Neural progenitor cell (in vitro differentiated cells): Measurements from ENCODE around the gene MAD1L1. TPM values are rescaled to one million over a fixed set of nuclear protein-coding genes. Genes with fewer than 3 reads are reported as not detected.

Experiments
- DNase-seq: peaks from one replicate; pipeline ENCODE4 v3.0.0-alpha.2; 2016; ENCODE audit warnings: low spot score
- H2AFZ ChIP-seq: fragments of 200-600 bp; sonication (generic); replicated peaks from 2 replicates; pipeline ENCODE4 v1.6.1; 2016; ENCODE audit warnings: antibody characterized with exemption
- H3F3A ChIP-seq: fragments of 200-600 bp; sonication (generic); 2 replicates; pipeline ENCODE4 v1.6.1; 2016; ENCODE audit warnings: antibody characterized with exemption, low read depth
- H3K27ac ChIP-seq: fragments of 200-600 bp; sonication (generic); 2 replicates; pipeline ENCODE4 v1.5.1; 2016; ENCODE audit warnings: mild to moderate bottlenecking
- H3K27me3 ChIP-seq: fragments of 200-600 bp; sonication (generic); 2 replicates; pipeline ENCODE4 v1.6.1; 2016; ENCODE audit warnings: mild to moderate bottlenecking, moderate library complexity
- H3K36me3 ChIP-seq: fragments of 200-600 bp; sonication (generic); 2 replicates; pipeline ENCODE4 v1.5.1; 2016
- H3K4me1 ChIP-seq: fragments of 200-600 bp; sonication (generic); 2 replicates; pipeline ENCODE4 v1.6.1; 2016; ENCODE audit warnings: mixed run types
- H3K4me2 ChIP-seq: fragments of 200-600 bp; sonication (generic); 2 replicates; pipeline ENCODE4 v1.6.1; 2016
- H3K4me3 ChIP-seq: fragments of 200-600 bp; sonication (generic); 2 replicates; pipeline ENCODE4 v1.5.1; 2016
- H3K79me2 ChIP-seq: fragments of 200-600 bp; sonication (generic); 2 replicates; pipeline ENCODE4 v1.6.1; 2016; ENCODE audit warnings: low read depth
- H3K9ac ChIP-seq: fragments of 200-600 bp; sonication (generic); 2 replicates; pipeline ENCODE4 v1.6.1; 2016
- H3K9me3 ChIP-seq: fragments of 200-600 bp; sonication (generic); 2 replicates; pipeline ENCODE4 v1.5.1; 2016; ENCODE audit warnings: low read depth
- H4K20me1 ChIP-seq: fragments of 200-600 bp; sonication (generic); 2 replicates; pipeline ENCODE4 v1.6.1; 2016; ENCODE audit warnings: low read depth
- H3K27ac Mint-ChIP-seq: 3 replicates; pipeline ENCODE4 v1.8.0; 2021; ENCODE audit warnings: mixed read lengths
- H3K27me3 Mint-ChIP-seq: 2 replicates; pipeline ENCODE4 v1.8.0; 2022; ENCODE audit warnings: low read depth, mild to moderate bottlenecking, inconsistent platforms, moderate library complexity, mixed read lengths; ENCODE audit not compliant: insufficient read depth
- H3K36me3 Mint-ChIP-seq: 3 replicates; pipeline ENCODE4 v1.8.0; 2021; ENCODE audit warnings: mixed read lengths
- H3K4me1 Mint-ChIP-seq: 3 replicates; pipeline ENCODE4 v1.8.0; 2021; ENCODE audit warnings: mixed read lengths
- H3K4me3 Mint-ChIP-seq: 3 replicates; pipeline ENCODE4 v1.8.0; 2021; ENCODE audit warnings: mild to moderate bottlenecking, moderate library complexity, mixed read lengths
- H3K9me3 Mint-ChIP-seq: 3 replicates; pipeline ENCODE4 v1.8.0; 2020; ENCODE audit warnings: mixed read lengths
- EZH2 ChIP-seq: fragments of 200-600 bp; sonication (generic); IDR thresholded peaks from 2 replicates; pipeline ENCODE4 v1.6.1; 2017; ENCODE audit warnings: antibody characterized with exemption, mild to moderate bottlenecking, moderate library complexity
- EZH2phosphoT487 ChIP-seq: fragments of 200-600 bp; sonication (generic); IDR thresholded peaks from 2 replicates; pipeline ENCODE4 v1.6.1; 2017; ENCODE audit warnings: antibody characterized with exemption
- total RNA-seq: library from RNA; depleted of rRNA; stranded (reverse); fragments of >200 nt; gene quantifications from 2 replicates; pipeline ENCODE4 v1.2.3, GENCODE V29; 2015; ENCODE audit warnings: low replicate concordance
- TF ChIP-seq, protein P1 (sequence below): fragments of 200-600 bp; sonication (generic); IDR thresholded peaks from 2 replicates; pipeline ENCODE4 v1.5.1; 2017; ENCODE audit warnings: antibody characterized with exemption, mild to moderate bottlenecking

Gene MAD1L1
- total RNA-seq, 1 donor from 2014 or later, result 23.7 TPM

DNA sequence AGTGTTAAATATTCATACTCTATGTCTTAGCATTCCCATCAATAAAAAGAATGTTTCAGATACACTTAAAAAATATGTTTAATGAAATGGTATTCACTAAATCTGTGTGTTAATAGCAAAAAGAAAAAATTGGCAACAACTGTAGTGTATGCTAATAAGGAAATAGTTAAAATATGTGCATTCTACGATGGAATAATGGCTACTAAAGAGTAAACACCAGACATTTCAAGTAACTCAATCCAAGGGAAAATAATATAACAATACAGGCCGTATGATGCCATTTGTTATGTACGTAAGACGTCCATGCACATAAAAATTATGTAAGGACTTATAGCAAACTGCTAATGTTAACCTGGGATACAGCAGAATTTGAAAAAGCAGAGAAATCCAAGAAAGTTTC lies 46.6 kb downstream of the MAD1L1 start:
- Histone ChIP-seq H3K27me3 (no peaks in the 10 kb centered on the region), H3K36me3 (no peaks in the 10 kb centered on the region), H3F3A (no peaks in the 10 kb centered on the region), H2AFZ (no peak overlapping the region), H3K9me3 (no peaks in the 10 kb centered on the region), H3K4me3 (no peak overlapping the region), H3K9ac (no peak overlapping the region), H3K79me2 (peaks cover 28% of the 10 kb centered on the region), H3K27ac (no peak overlapping the region), H3K4me1 (no peaks in the 10 kb centered on the region), H4K20me1 (no peaks in the 10 kb centered on the region), H3K4me2 (no peak overlapping the region)
- TF ChIP-seq EZH2, result no peak
- TF ChIP-seq, protein P1, sequence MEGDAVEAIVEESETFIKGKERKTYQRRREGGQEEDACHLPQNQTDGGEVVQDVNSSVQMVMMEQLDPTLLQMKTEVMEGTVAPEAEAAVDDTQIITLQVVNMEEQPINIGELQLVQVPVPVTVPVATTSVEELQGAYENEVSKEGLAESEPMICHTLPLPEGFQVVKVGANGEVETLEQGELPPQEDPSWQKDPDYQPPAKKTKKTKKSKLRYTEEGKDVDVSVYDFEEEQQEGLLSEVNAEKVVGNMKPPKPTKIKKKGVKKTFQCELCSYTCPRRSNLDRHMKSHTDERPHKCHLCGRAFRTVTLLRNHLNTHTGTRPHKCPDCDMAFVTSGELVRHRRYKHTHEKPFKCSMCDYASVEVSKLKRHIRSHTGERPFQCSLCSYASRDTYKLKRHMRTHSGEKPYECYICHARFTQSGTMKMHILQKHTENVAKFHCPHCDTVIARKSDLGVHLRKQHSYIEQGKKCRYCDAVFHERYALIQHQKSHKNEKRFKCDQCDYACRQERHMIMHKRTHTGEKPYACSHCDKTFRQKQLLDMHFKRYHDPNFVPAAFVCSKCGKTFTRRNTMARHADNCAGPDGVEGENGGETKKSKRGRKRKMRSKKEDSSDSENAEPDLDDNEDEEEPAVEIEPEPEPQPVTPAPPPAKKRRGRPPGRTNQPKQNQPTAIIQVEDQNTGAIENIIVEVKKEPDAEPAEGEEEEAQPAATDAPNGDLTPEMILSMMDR, result no peak
- TF ChIP-seq EZH2phosphoT487, result no peak
- Mint-ChIP-seq H3K4me1 (peaks cover 3% of the 10 kb centered on the region), H3K27me3 (no peaks in the 10 kb centered on the region), H3K36me3 (peaks cover 45% of the 10 kb centered on the region), H3K27ac (no peak overlapping the region), H3K4me3 (no peak overlapping the region), H3K9me3 (peaks cover 16% of the 10 kb centered on the region)
- no peak for DNase-seq

DNA sequence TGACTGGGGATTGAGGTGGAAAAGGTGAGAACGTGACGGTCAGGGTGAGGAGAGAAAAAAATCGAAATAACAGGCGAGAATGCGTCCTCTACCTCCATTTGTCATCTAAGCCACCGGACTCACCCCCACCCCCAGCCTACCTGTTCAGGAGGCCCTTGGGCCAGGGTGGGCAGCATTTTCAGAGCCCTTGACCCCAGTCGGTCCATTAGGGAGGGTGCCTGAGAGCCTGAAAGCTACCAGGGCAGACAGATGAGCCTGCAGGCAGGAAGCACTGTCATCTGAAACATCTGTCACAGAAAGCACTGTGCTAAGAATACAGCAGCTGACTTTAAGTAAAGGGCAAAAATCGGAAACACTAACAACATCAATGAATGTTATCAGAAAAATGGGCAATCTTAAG lies 47.0 kb downstream of the MAD1L1 start:
- Histone ChIP-seq H3K79me2 (peaks cover 28% of the 10 kb centered on the region), H3K4me2 (no peak overlapping the region), H3K9ac (no peak overlapping the region), H3K27ac (no peak overlapping the region), H3K9me3 (no peaks in the 10 kb centered on the region), H3K4me3 (no peak overlapping the region), H3K4me1 (no peaks in the 10 kb centered on the region), H4K20me1 (no peaks in the 10 kb centered on the region), H3K36me3 (no peaks in the 10 kb centered on the region), H2AFZ (no peak overlapping the region), H3K27me3 (no peaks in the 10 kb centered on the region), H3F3A (no peaks in the 10 kb centered on the region)
- peaks cover 3% of the 10 kb centered on the region for H3K4me1 Mint-ChIP-seq
- H3K27ac Mint-ChIP-seq, result no peak overlapping the region
- DNase-seq, result no peak
- peaks cover 16% of the 10 kb centered on the region for H3K9me3 Mint-ChIP-seq
- H3K36me3 Mint-ChIP-seq, result peaks cover 41% of the 10 kb centered on the region
- H3K4me3 Mint-ChIP-seq, result no peak overlapping the region
- H3K27me3 Mint-ChIP-seq, result no peaks in the 10 kb centered on the region
- TF ChIP-seq EZH2phosphoT487, result no peak
- TF ChIP-seq EZH2, result no peak
- TF ChIP-seq, protein P1, result no peak

DNA sequence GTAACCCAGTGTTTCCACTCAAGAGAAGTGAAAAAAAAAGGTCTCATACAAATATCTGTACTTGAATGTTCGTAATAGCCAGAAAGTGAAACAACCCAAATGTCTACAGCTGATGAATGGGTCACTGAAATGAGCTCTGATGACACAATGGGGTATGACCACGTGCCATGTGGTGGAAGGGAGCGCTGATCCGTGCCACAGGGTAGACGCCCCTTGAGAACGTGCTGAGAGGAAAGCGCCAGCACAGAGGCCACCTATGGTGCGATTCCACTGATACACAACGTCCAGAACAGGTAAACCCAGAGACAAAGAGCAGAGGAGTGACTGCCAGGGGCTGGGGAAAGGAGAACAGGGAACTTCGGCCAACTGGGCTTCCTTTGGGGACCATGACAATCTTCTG lies 50.3 kb downstream of the MAD1L1 start:
- no peak overlapping the region for H3K4me3 ChIP-seq
- no peaks in the 10 kb centered on the region for H3K27me3 ChIP-seq
- H2AFZ ChIP-seq, result no peak overlapping the region
- no peak overlapping the region for H3K9ac ChIP-seq
- no peaks in the 10 kb centered on the region for H3K36me3 ChIP-seq
- H4K20me1 ChIP-seq, result no peaks in the 10 kb centered on the region
- TF ChIP-seq, protein P1, result no peak
- no peak for TF ChIP-seq EZH2phosphoT487
- TF ChIP-seq EZH2, result no peak
- peaks cover 13% of the 10 kb centered on the region for H3K79me2 ChIP-seq
- DNase-seq, result no peak
- no peaks in the 10 kb centered on the region for H3K9me3 Mint-ChIP-seq
- no peaks in the 10 kb centered on the region for H3K9me3 ChIP-seq
- H3K27ac ChIP-seq, result no peak overlapping the region
- H3K4me3 Mint-ChIP-seq, result no peak overlapping the region
- H3K27ac Mint-ChIP-seq, result no peak overlapping the region
- no peaks in the 10 kb centered on the region for H3K4me1 Mint-ChIP-seq
- no peaks in the 10 kb centered on the region for H3K27me3 Mint-ChIP-seq
- peaks cover 3% of the 10 kb centered on the region for H3F3A ChIP-seq
- peaks cover 19% of the 10 kb centered on the region for H3K36me3 Mint-ChIP-seq
- H3K4me1 ChIP-seq, result no peaks in the 10 kb centered on the region
- no peak overlapping the region for H3K4me2 ChIP-seq
